ENCODE measurements around the gene MAN1A1. TPM values are rescaled to one million over a fixed set of nuclear protein-coding genes. Genes with fewer than 3 reads are reported as not detected.

MAN1A1 gene
- total and polyA plus RNA-seq, 2 of the 8 experiments (the other 6 are each of a cell fraction or from before 2014, with no cell fraction given) = 1.8 to 5.4 TPM

DNA sequence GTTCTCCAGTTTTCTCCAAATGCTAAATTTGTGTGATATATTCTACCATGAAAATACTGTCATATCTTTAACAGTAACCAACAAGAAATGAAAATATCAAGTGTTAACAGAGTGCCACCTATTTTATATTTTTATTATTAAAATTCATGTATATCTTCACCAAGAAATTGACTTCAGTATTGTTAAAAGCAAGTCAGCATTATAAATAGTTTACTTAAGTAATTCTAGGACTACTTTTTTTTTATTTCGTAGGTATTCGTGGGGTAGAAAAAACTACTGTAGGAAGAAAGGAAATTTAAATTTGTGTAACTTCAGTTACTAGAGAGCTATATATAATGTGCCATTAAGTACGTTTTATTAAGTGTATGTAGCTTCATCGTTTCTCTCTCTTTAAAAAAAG lies 6.3 kb upstream of the MAN1A1 start:
- H2AFZ ChIP-seq (ENCODE audit: low read length) = no peak overlapping the region
- H3K4me1 ChIP-seq (replicated peaks in 1 of 4; ENCODE audit: control insufficient read depth in 3 of 4, insufficient read depth in 4 of 4, low read length in 3 of 4) = peaks cover 0 to 5% (median 0%) of the 10 kb centered on the region in 4 experiments; a peak in 2 of 7 replicates
- H3K23me2 ChIP-seq (ENCODE audit: low read depth, low read length) = no peaks in the 10 kb centered on the region
- H4K5ac ChIP-seq (ENCODE audit: insufficient read length, low read depth, low read length) = no peak overlapping the region
- H2BK12ac ChIP-seq (ENCODE audit: low read depth, low read length) = no peak overlapping the region
- no peaks in the 10 kb centered on the region for H3K79me2 ChIP-seq (ENCODE audit: control insufficient read depth in 1 of 2, insufficient read depth in 2 of 2, low read length in 2 of 2)
- H2AK5ac ChIP-seq (ENCODE audit: low read depth, low read length) = no peak overlapping the region
- no peak overlapping the region for H3K18ac ChIP-seq (ENCODE audit: extremely low read depth, low read length)
- no peak overlapping the region for H4K91ac ChIP-seq (replicated peaks; ENCODE audit: insufficient read length, low read length)
- no peaks in the 10 kb centered on the region for H3K9me3 ChIP-seq (ENCODE audit: insufficient read depth in 2 of 2, low read depth in 1 of 2, low read length in 1 of 2)
- H3K9ac ChIP-seq (replicated peaks in 1 of 4; ENCODE audit: extremely low read depth in 1 of 4, low read depth in 3 of 4, low read length in 3 of 4) = no peak overlapping the region
- H3K14ac ChIP-seq (ENCODE audit: insufficient read length) = no peak overlapping the region
- H4K8ac ChIP-seq (ENCODE audit: extremely low read depth, insufficient read depth, low read length) = no peak overlapping the region
- H3K56ac ChIP-seq (replicated peaks; ENCODE audit: insufficient read length, low read depth, low read length) = no peak overlapping the region
- POLR2A ChIA-PET (ENCODE audit: partially characterized antibody) = no interaction called here
- no peak overlapping the region for H3K4me3 ChIP-seq (ENCODE audit: extremely low read depth in 1 of 4, insufficient read depth in 2 of 4, low read depth in 3 of 4, low read length in 4 of 4)
- H3K4me2 ChIP-seq (ENCODE audit: insufficient read depth in 1 of 2, low read depth in 2 of 2, low read length in 2 of 2) = no peak overlapping the region
- no peak overlapping the region for H3K27ac ChIP-seq (ENCODE audit: low read depth, low read length)
- H3K36me3 ChIP-seq (ENCODE audit: control insufficient read depth in 2 of 4, insufficient read depth in 4 of 4, low read length in 3 of 4) = no peaks in the 10 kb centered on the region
- H2BK5ac ChIP-seq (ENCODE audit: low read depth, low read length) = no peak overlapping the region
- TF ChIP-seq GTF2F1 (IDR thresholded peaks at IDR 0.05; ENCODE audit: borderline replicate concordance, low read depth, low read length) (no peak), RBBP5 (IDR thresholded peaks at IDR 0.05; ENCODE audit: borderline replicate concordance, low read depth, low read length) (no peak), HDAC6 (IDR thresholded peaks at IDR 0.05; ENCODE audit: low read depth, low read length) (no peak), RXRA (IDR thresholded peaks at IDR 0.05; ENCODE audit: insufficient read depth, low read depth, low read length) (no peak), CBX5 (IDR thresholded peaks at IDR 0.05; ENCODE audit: low read depth, low read length) (no peak), SIX5 (IDR thresholded peaks at IDR 0.05; ENCODE audit: low read depth, low read length) (no peak), PHF8 (conservative IDR thresholded peaks at IDR 0.05; ENCODE audit: low read depth, low read length) (no peak), JUN (IDR thresholded peaks at IDR 0.05; ENCODE audit: low read depth, low read length) (no peak), TCF12 (IDR thresholded peaks at IDR 0.05; ENCODE audit: low read depth, low read length) (no peak), MAFK (IDR thresholded peaks at IDR 0.05; ENCODE audit: low read depth, low read length) (no peak), KDM5A (IDR thresholded peaks at IDR 0.05; ENCODE audit: low read length) (no peak), GABPA (IDR thresholded peaks at IDR 0.05; ENCODE audit: borderline replicate concordance, insufficient read depth, low read length) (no peak)
- TF ChIP-seq, protein P1, sequence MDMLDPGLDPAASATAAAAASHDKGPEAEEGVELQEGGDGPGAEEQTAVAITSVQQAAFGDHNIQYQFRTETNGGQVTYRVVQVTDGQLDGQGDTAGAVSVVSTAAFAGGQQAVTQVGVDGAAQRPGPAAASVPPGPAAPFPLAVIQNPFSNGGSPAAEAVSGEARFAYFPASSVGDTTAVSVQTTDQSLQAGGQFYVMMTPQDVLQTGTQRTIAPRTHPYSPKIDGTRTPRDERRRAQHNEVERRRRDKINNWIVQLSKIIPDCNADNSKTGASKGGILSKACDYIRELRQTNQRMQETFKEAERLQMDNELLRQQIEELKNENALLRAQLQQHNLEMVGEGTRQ (IDR thresholded peaks at IDR 0.05; ENCODE audit: low read length) = no peak
- H3K4ac ChIP-seq (replicated peaks; ENCODE audit: insufficient read length, low read depth, low read length) = no peak overlapping the region
- H3K27me3 ChIP-seq (replicated peaks in 1 of 4; ENCODE audit: control insufficient read depth in 3 of 4, extremely low read depth in 1 of 4, insufficient read depth in 3 of 4, low read length in 3 of 4) = peaks cover 0 to 2% (median 0%) of the 10 kb centered on the region in 4 experiments; a peak in 1 of 7 replicates
- CTCF ChIA-PET (ENCODE audit: partially characterized antibody) = interaction anchor here (0.7 kb wide), 1 partner anchor 22 kb away, joined by 4 read pairs; no protein-coding TSS in a partner anchor
- H2BK20ac ChIP-seq (ENCODE audit: low read length) = no peak overlapping the region
- H4K20me1 ChIP-seq (replicated peaks in 1 of 2; ENCODE audit: control insufficient read depth in 1 of 2, insufficient read depth in 2 of 2, low read length in 2 of 2) = no peaks in the 10 kb centered on the region
- WGBS, 2 experiments (ENCODE audit: extremely low coverage in 1 of 2, insufficient coverage in 1 of 2, insufficient read length in 1 of 2, insufficient replicate concordance in 2 of 2, low coverage in 1 of 2, low lambda C conversion rate in 2 of 2, missing lambda C conversion rate in 1 of 2) = 94% methylated on average over 4 of the region's 4 CpGs; no CpG with 5 or more reads in 1 of the 2 experiments
- DNase-seq (ENCODE audit: low read depth in 1 of 2, low spot score in 2 of 2) (no peak), FAIRE-seq (no peak)
- H3K79me1 ChIP-seq (ENCODE audit: low read depth, low read length) = no peaks in the 10 kb centered on the region
- no peak overlapping the region for H3K23ac ChIP-seq (ENCODE audit: insufficient read length)
- H2BK120ac ChIP-seq (replicated peaks; ENCODE audit: low read depth, low read length) = no peak overlapping the region
- H2BK15ac ChIP-seq (ENCODE audit: low read length) = no peak overlapping the region
